B cell (primary cell): ENCODE results near the gene CIC. TPM values are rescaled to one million over a fixed set of nuclear protein-coding genes. Genes with fewer than 3 reads are reported as not detected.

Experiments used
- ATAC-seq: fragments of 200-7000 bp; cut with Tn5 transposase; one replicate; pipeline ENCODE4 v1.10.0; 2021; ENCODE audit warnings: low read depth, mild to moderate bottlenecking, moderate number of reproducible peaks, moderate library complexity
- CTCF ChIA-PET: fragments of 350-600 bp; sonication (Branson Sonifier 250); formaldehyde crosslinking; loops from one replicate; lab custom pipeline; 2021; ENCODE audit warnings: antibody characterized with exemption, inconsistent platforms; lab: Charles Lee
- POLR2A ChIA-PET: fragments of 350-600 bp; sonication (Branson Sonifier 250); formaldehyde crosslinking; loops from one replicate; lab custom pipeline; 2021; ENCODE audit warnings: antibody characterized with exemption; lab: Charles Lee
- DNase-seq: peaks from one replicate; pipeline ENCODE4 v3.0.0; 2013
- H2AFZ ChIP-seq: 2 replicates; pipeline ENCODE4 v1.6.1; 2012; ENCODE audit warnings: mild to moderate bottlenecking, low read depth, low read length; ENCODE audit not compliant: insufficient read depth, poor library complexity, severe bottlenecking
- H3K27ac ChIP-seq, 2 donors: 1 replicate in 1 of 2; 2 replicates in 1 of 2; pipeline ENCODE4 v1.5.1; 2012 to 2013; ENCODE audit warnings: low read length in 2 of 2, mild to moderate bottlenecking in 2 of 2, moderate library complexity in 1 of 2
- H3K27me3 ChIP-seq, 4 experiments: fragments of 200-600 bp in 1 of 4; sonication (generic) in 1 of 4; replicated peaks in 1 of 4; 1 replicate in 2 of 4; 2 replicates in 2 of 4; pipeline versions ENCODE4 v1.6.1 to v1.7.0; 2013 to 2016; ENCODE audit warnings: low read length in 3 of 4, mild to moderate bottlenecking in 2 of 4, mixed read lengths in 1 of 4, moderate library complexity in 1 of 4; ENCODE audit not compliant: insufficient read depth in 4 of 4, control insufficient read depth in 3 of 4; ENCODE audit errors: control extremely low read depth in 1 of 4
- H3K36me3 ChIP-seq, 2 experiments: replicated peaks in 1 of 2; 1 replicate in 1 of 2; 2 replicates in 1 of 2; pipeline versions ENCODE4 v1.6.1 to v1.7.1; 2013; ENCODE audit warnings: low read length in 1 of 2; ENCODE audit not compliant: insufficient read depth in 2 of 2, control insufficient read depth in 1 of 2; ENCODE audit errors: control extremely low read depth in 1 of 2, extremely low read depth in 1 of 2
- H3K4me1 ChIP-seq, 2 donors: fragments of 200-600 bp in 1 of 2; sonication (generic) in 1 of 2; 1 replicate in 1 of 2; 2 replicates in 1 of 2; pipeline versions ENCODE4 v1.5.1 to v1.6.1; 2013 to 2017; ENCODE audit warnings: low read length in 2 of 2; ENCODE audit not compliant: control insufficient read depth in 2 of 2, insufficient read depth in 2 of 2
- H3K4me2 ChIP-seq: replicated peaks from 2 replicates; pipeline ENCODE3; 2012; ENCODE audit warnings: mild to moderate bottlenecking, low read depth, low read length; ENCODE audit not compliant: poor library complexity, severe bottlenecking
- H3K4me3 ChIP-seq, 5 experiments: fragments of 200-600 bp in 1 of 5; sonication (generic) in 1 of 5; 1 replicate in 3 of 5; 2 replicates in 2 of 5; pipeline versions ENCODE4 v1.5.1 to v1.7.0; 2011 to 2016; ENCODE audit warnings: low read length in 4 of 5, mild to moderate bottlenecking in 4 of 5, low read depth in 2 of 5, control low read depth in 1 of 5, moderate library complexity in 1 of 5; ENCODE audit not compliant: insufficient read depth in 1 of 5; ENCODE audit errors: control extremely low read depth in 1 of 5, extremely low read depth in 1 of 5
- H3K79me2 ChIP-seq: fragments of 200-600 bp; sonication (generic); one replicate; pipeline ENCODE4 v1.6.0; 2016; ENCODE audit warnings: low read length; ENCODE audit not compliant: control insufficient read depth, insufficient read depth
- H3K9ac ChIP-seq: fragments of 200-600 bp; sonication (generic); 2 replicates; pipeline ENCODE4 v1.6.1; 2017; ENCODE audit warnings: mild to moderate bottlenecking, low read length, moderate library complexity
- H3K9me3 ChIP-seq, 3 donors: one replicate each; pipeline versions ENCODE4 v1.6.1 to v1.7.1; 2013; ENCODE audit warnings: low read length in 2 of 3; ENCODE audit not compliant: control insufficient read depth in 2 of 3, insufficient read depth in 1 of 3; ENCODE audit errors: control extremely low read depth in 1 of 3
- H4K20me1 ChIP-seq: 2 replicates; pipeline ENCODE4 v1.6.0; 2012; ENCODE audit warnings: mild to moderate bottlenecking, low read length; ENCODE audit not compliant: insufficient read depth, control insufficient read depth, poor library complexity, severe bottlenecking
- H3K27ac Mint-ChIP-seq: one replicate; pipeline ENCODE4 v1.8.0; 2021; ENCODE audit warnings: mixed read lengths
- H3K27me3 Mint-ChIP-seq: one replicate; pipeline ENCODE4 v1.8.0; 2021; ENCODE audit warnings: mixed read lengths
- H3K4me1 Mint-ChIP-seq: one replicate; pipeline ENCODE4 v1.8.0; 2021; ENCODE audit warnings: mixed read lengths
- H3K4me3 Mint-ChIP-seq: one replicate; pipeline ENCODE4 v1.8.0; 2021; ENCODE audit warnings: mixed read lengths
- H3K9me3 Mint-ChIP-seq: one replicate; pipeline ENCODE4 v1.8.0; 2022; ENCODE audit warnings: mixed read lengths; ENCODE audit not compliant: insufficient read depth
- EZH2 ChIP-seq: IDR thresholded peaks from 2 replicates; pipeline ENCODE4 v1.6.1; 2012; ENCODE audit warnings: borderline replicate concordance, low read depth, mild to moderate bottlenecking, moderate library complexity, low read length; ENCODE audit not compliant: insufficient read depth, poor library complexity, severe bottlenecking
- WGBS: methylation state at CpG from one replicate; pipeline ENCODE4 v1.1.5; 2013; ENCODE audit warnings: missing lambda C conversion rate; ENCODE audit not compliant: insufficient coverage; 5-methylcytosine and 5-hydroxymethylcytosine counted together
- intact Hi-C: fragments of 100-400 bp; cut with micrococcal nuclease; formaldehyde crosslinking; loops from one replicate; pipeline ENCODE4 v1.10.0; 2022
- polyA plus RNA-seq: library from polyadenylated mRNA; depleted of rRNA; stranded (reverse); fragments of >200 nt; gene quantifications from 2 replicates; pipeline ENCODE4 v1.2.3, GENCODE V29; 2012
- total RNA-seq, 2 donors: library from RNA; stranded (reverse); fragments of 120-200 nt in 1 of 2; gene quantifications; 1 replicate in 1 of 2; 2 replicates in 1 of 2; pipeline versions ENCODE4 v1.2.3 to v1.2.4, GENCODE V29; 2013 to 2022
- TF ChIP-seq, protein P1 (sequence below): fragments of 200-600 bp; IDR thresholded peaks from one replicate; pipeline ENCODE4 v1.8.0; 2022; ENCODE audit warnings: antibody characterized with exemption, mild to moderate bottlenecking

The CIC gene
- total and polyA plus RNA-seq, 2 donors (not counting 1 experiment from before 2014, with no cell fraction given), result 75.7 to 119 TPM

DNA sequence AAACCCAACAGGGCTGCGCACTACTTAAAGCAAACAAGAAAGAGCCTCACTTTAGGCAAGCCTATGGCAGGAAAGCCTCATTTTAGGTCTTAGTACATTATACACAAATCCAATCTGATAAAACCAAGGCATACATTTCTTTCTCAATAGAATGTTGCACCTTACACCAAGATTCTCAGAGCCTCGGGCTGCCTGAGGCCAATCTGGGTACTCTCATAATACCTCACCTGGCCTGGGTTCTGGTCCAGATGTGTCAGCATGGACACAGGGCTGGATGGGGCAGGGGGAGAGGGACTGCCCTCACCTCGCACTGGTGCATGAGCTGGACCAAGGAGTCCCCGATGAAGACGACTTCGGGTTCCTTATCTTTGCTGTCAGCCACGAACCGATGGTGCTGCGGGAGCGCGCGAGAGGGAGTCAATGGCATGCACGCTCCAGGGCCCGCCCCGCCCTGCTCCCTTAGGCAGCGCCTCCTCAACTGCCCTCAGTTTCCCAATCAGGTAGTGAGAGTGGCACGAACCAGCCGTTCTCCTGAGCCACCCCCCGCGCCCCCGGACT lies 32.7 kb downstream of the CIC start, which contains the start of gene PRR19:
PRR19 (plus strand) TSS at position 487 of the 558 bp plus-strand sequence. CDS start 7,453 bp downstream, outside the sequence.
- no peaks in the 10 kb centered on the region for H3K79me2 ChIP-seq
- peak within 1 kb of the TSS; percentile 42 to 80 (median 66) for H3K4me3 ChIP-seq
- Mint-ChIP-seq H3K9me3 (no peaks in the 10 kb centered on the region), H3K27ac (peak within 1 kb of the TSS; percentile 78), H3K27me3 (no peaks in the 10 kb centered on the region), H3K4me1 (peaks cover 25% of the 10 kb centered on the region), H3K4me3 (peak within 1 kb of the TSS; percentile 91)
- peak within 1 kb of the TSS; percentile 75 for H3K9ac ChIP-seq
- no peaks in the 10 kb centered on the region for H4K20me1 ChIP-seq
- TF ChIP-seq, protein P1, sequence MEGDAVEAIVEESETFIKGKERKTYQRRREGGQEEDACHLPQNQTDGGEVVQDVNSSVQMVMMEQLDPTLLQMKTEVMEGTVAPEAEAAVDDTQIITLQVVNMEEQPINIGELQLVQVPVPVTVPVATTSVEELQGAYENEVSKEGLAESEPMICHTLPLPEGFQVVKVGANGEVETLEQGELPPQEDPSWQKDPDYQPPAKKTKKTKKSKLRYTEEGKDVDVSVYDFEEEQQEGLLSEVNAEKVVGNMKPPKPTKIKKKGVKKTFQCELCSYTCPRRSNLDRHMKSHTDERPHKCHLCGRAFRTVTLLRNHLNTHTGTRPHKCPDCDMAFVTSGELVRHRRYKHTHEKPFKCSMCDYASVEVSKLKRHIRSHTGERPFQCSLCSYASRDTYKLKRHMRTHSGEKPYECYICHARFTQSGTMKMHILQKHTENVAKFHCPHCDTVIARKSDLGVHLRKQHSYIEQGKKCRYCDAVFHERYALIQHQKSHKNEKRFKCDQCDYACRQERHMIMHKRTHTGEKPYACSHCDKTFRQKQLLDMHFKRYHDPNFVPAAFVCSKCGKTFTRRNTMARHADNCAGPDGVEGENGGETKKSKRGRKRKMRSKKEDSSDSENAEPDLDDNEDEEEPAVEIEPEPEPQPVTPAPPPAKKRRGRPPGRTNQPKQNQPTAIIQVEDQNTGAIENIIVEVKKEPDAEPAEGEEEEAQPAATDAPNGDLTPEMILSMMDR, result no peak
- no peak for TF ChIP-seq EZH2
- ChIA-PET CTCF (interaction anchor here (0.5 to 1.4 kb wide), 8 partner anchors 13 to 231 kb away, joined by 3 to 4 read pairs (median 3); partner anchors contain the start of gene POU2F2), POLR2A (interaction anchor here (0.7 to 1.6 kb wide), 11 partner anchors 14 to 343 kb away, joined by 3 to 13 read pairs (median 4); partner anchors contain the start of genes GSK3A and RABAC1)
- DNase-seq (no peak), ATAC-seq (peak; percentile 3)
- H3K36me3 ChIP-seq, result peaks cover 0 to 2% of the 10 kb centered on the region in 2 experiments
- no peaks in the 10 kb centered on the region for H3K27me3 ChIP-seq
- peak within 1 kb of the TSS in 1 of 2 donors; percentile 3 for H3K27ac ChIP-seq
- H3K4me1 ChIP-seq, result peaks cover 17 to 22% of the 10 kb centered on the region in 2 donors
- intact Hi-C loops, result loop anchor here (1.0 kb wide), 6 partner anchors 18 to 122 kb away; partner anchors contain the start of genes MEGF8 and ZNF526
- WGBS, result 6% methylated on average over 20 of the region's 21 CpGs
- H3K9me3 ChIP-seq, result no peaks in the 10 kb centered on the region
- H2AFZ ChIP-seq, result peak within 1 kb of the TSS; percentile 81
- H3K4me2 ChIP-seq, result peak within 1 kb of the TSS; percentile 85

DNA sequence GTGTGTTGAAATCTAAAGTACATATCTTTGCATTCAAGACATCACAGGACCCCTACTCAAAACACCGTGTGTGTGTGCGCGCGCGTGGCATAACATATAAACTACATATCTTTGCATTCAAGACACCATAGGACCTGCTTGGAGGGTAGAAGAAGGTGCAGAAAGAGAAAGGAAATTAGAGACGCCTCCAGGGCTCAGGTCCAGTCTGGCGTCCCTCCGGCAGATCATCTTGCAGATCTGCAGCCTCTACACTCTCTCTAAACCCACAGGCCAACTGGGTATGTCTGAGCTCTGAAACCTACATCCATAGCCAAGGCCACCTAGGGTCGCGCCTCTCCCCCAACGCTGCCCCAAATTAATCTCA lies 34.0 kb downstream of the CIC start:
- Histone ChIP-seq H3K9me3 (no peaks in the 10 kb centered on the region), H2AFZ (peak overlapping the region; percentile 81), H3K27me3 (no peaks in the 10 kb centered on the region), H4K20me1 (no peaks in the 10 kb centered on the region), H3K79me2 (no peaks in the 10 kb centered on the region), H3K27ac (no peak overlapping the region), H3K4me3 (peak overlapping the region in 4 of 5 experiments; percentile 58 to 80 (median 70)), H3K4me2 (peak overlapping the region; percentile 85), H3K4me1 (peaks cover 17 to 22% of the 10 kb centered on the region in 2 donors), H3K9ac (peak overlapping the region; percentile 75), H3K36me3 (no peaks in the 10 kb centered on the region)
- Mint-ChIP-seq H3K9me3 (no peaks in the 10 kb centered on the region), H3K4me3 (peak overlapping the region; percentile 91), H3K4me1 (peaks cover 25% of the 10 kb centered on the region), H3K27ac (peak overlapping the region; percentile 78), H3K27me3 (no peaks in the 10 kb centered on the region)
- ChIA-PET POLR2A (interaction anchor here (1.3 kb wide), 1 partner anchor 12 kb away, joined by 3 read pairs; no protein-coding TSS in a partner anchor), CTCF (interaction anchor here (0.5 to 1.2 kb wide), 2 partner anchors 18 to 121 kb away, joined by 3 read pairs; no protein-coding TSS in a partner anchor)
- TF ChIP-seq, protein P1, result no peak
- no peak for TF ChIP-seq EZH2
- no peak for ATAC-seq
- no peak for DNase-seq
- intact Hi-C loops, result no loop called here
- 97% methylated on average over 3 of the region's 11 CpGs for WGBS
